HepG2 (cell line): ENCODE measurements around the gene FHIP1B. TPM values are rescaled to one million over a fixed set of nuclear protein-coding genes. Genes with fewer than 3 reads are reported as not detected.

ENCODE experiments used
- ATAC-seq: fragments of 200-7000 bp; cut with Tn5 transposase; 3 replicates; pipeline ENCODE4 v1.9.1; 2020; ENCODE audit warnings: mild to moderate bottlenecking, moderate library complexity
- BruUV-seq: library from RNA; stranded (reverse); fragments of 400-500 nt; replicated peaks from 2 replicates; lab custom pipeline; 2021; lab: Mats Ljungman, UMichigan
- CTCF ChIA-PET: fragments of 300-600 bp; formaldehyde crosslinking; extraction: SDS; loops from one replicate; lab custom pipeline; 2021; ENCODE audit warnings: low total read pairs, inconsistent platforms, low intra/inter-chr PET ratio; lab: Yijun Ruan, JAX
- POLR2A ChIA-PET: fragments of 350-600 bp; sonication (Branson Sonifier 250); formaldehyde crosslinking; loops from one replicate; lab custom pipeline; 2020; ENCODE audit warnings: antibody characterized with exemption, inconsistent platforms; lab: Yijun Ruan, JAX
- DNase-seq: peaks from one replicate; pipeline ENCODE4 v3.0.0-alpha.2; 2015; ENCODE audit warnings: low spot score
- FAIRE-seq: peaks from 3 replicates; lab custom pipeline; 2011; peaks lifted over from hg19 to GRCh38; lab: Jason Lieb, UNC
- H2AFZ ChIP-seq: one replicate; pipeline ENCODE4 v1.6.1; 2011; ENCODE audit warnings: low read length, inconsistent platforms
- H3K27ac ChIP-seq: fragments of 300-600 bp; 3 replicates; pipeline ENCODE4 v1.8.0; 2011; ENCODE audit warnings: mixed run types, mild to moderate bottlenecking, mixed read lengths, low read length, inconsistent platforms; ENCODE audit not compliant: insufficient read depth; ENCODE audit errors: extremely low read length
- H3K27me3 ChIP-seq, 2 experiments: fragments of 200-600 bp in 1 of 2; 2 replicates in 1 of 2; 3 replicates in 1 of 2; pipeline versions ENCODE4 v1.6.0 to v1.8.0; 2011; ENCODE audit warnings: low read length in 2 of 2, mild to moderate bottlenecking in 2 of 2, moderate library complexity in 2 of 2, inconsistent platforms in 1 of 2; ENCODE audit not compliant: insufficient read depth in 2 of 2, control insufficient read depth in 1 of 2
- H3K36me3 ChIP-seq, 2 experiments: fragments of 200-600 bp in 1 of 2; replicated peaks in 1 of 2; 2 replicates in 1 of 2; 3 replicates in 1 of 2; pipeline versions ENCODE4 v1.5.1 to v1.8.0; 2011; ENCODE audit warnings: low read length in 2 of 2, inconsistent platforms in 1 of 2; ENCODE audit not compliant: insufficient read depth in 2 of 2, control insufficient read depth in 1 of 2
- H3K4me1 ChIP-seq: 2 replicates; pipeline ENCODE4 v1.5.1; 2012; ENCODE audit warnings: low read length, inconsistent platforms; ENCODE audit not compliant: insufficient read depth
- H3K4me2 ChIP-seq: 2 replicates; pipeline ENCODE4 v1.6.0; 2011; ENCODE audit warnings: low read depth, low read length, inconsistent platforms
- H3K4me3 ChIP-seq, 3 experiments: fragments of 200-600 bp in 1 of 3; sonication (generic), shearing (Covaris generic) in 1 of 3; replicated peaks in 1 of 3; 2 replicates each; pipeline ENCODE4 v1.5.1; 2011 to 2016; ENCODE audit warnings: low read length in 3 of 3, inconsistent platforms in 2 of 3, low read depth in 2 of 3, mild to moderate bottlenecking in 2 of 3, control low read depth in 1 of 3, mixed read lengths in 1 of 3; ENCODE audit not compliant: insufficient read depth in 1 of 3
- H3K79me2 ChIP-seq: one replicate; pipeline ENCODE4 v1.6.1; 2011; ENCODE audit warnings: low read length, inconsistent platforms; ENCODE audit not compliant: insufficient read depth
- H3K9ac ChIP-seq: 2 replicates; pipeline ENCODE4 v1.6.0; 2011; ENCODE audit warnings: mild to moderate bottlenecking, low read depth, low read length, inconsistent platforms; ENCODE audit not compliant: insufficient read depth
- H3K9me3 ChIP-seq: 2 replicates; pipeline ENCODE4 v1.5.1; 2012; ENCODE audit warnings: mild to moderate bottlenecking, low read length
- H4K20me1 ChIP-seq: 2 replicates; pipeline ENCODE4 v1.6.0; 2011; ENCODE audit warnings: inconsistent platforms, mild to moderate bottlenecking, low read length, moderate library complexity; ENCODE audit not compliant: insufficient read depth
- ARNT ChIP-seq: fragments of 450-650 bp; IDR thresholded peaks from 2 replicates; pipeline ENCODE4 v1.6.1; 2017
- ELF3 ChIP-seq: IDR thresholded peaks from 2 replicates; pipeline ENCODE4 v1.6.1; 2016; ENCODE audit warnings: missing genetic modification reagents, missing compliant biosample characterization
- GABPB1 ChIP-seq: IDR thresholded peaks from 2 replicates; pipeline ENCODE4 v1.6.1; 2016; ENCODE audit warnings: mild to moderate bottlenecking, missing genetic modification reagents, moderate library complexity, missing compliant biosample characterization
- HMGA1 ChIP-seq: sonication (generic); formaldehyde crosslinking; conservative IDR thresholded peaks from 2 replicates; pipeline ENCODE4 v1.4.0; 2020; ENCODE audit warnings: missing genetic modification reagents
- HNF4A ChIP-seq: sonication (generic); formaldehyde crosslinking; IDR thresholded peaks from 2 replicates; pipeline ENCODE4 v1.4.0; 2020; ENCODE audit warnings: missing genetic modification reagents
- HNF4G ChIP-seq, 2 experiments: sonication (generic) in 1 of 2; formaldehyde crosslinking in 1 of 2; IDR thresholded peaks; 2 replicates each; pipeline versions ENCODE4 v1.4.0 to v1.6.1; 2011 to 2020; ENCODE audit warnings: borderline replicate concordance in 2 of 2, low read depth in 2 of 2, mild to moderate bottlenecking in 2 of 2, low read length in 1 of 2, missing genetic modification reagents in 1 of 2, moderate library complexity in 1 of 2
- NCOR1 ChIP-seq: fragments of 200-600 bp; sonication (generic); IDR thresholded peaks from 2 replicates; pipeline ENCODE4 v1.7.0; 2017; ENCODE audit warnings: antibody characterized with exemption, low read length, borderline replicate concordance
- RARA ChIP-seq: IDR thresholded peaks from 2 replicates; pipeline ENCODE4 v1.6.1; 2016; ENCODE audit warnings: missing genetic modification reagents, missing compliant biosample characterization
- TEAD3 ChIP-seq: optimal IDR thresholded peaks from 2 replicates; pipeline ENCODE3; 2016; ENCODE audit warnings: borderline replicate concordance
- ZNF367 ChIP-seq: sonication (generic); formaldehyde crosslinking; IDR thresholded peaks from 2 replicates; pipeline ENCODE4 v1.4.0; 2020; ENCODE audit warnings: missing genetic modification reagents, borderline replicate concordance
- WGBS: methylation state at CpG from one replicate; pipeline ENCODE4 v1.1.6; 2017; ENCODE audit warnings: low lambda C conversion rate; 5-methylcytosine and 5-hydroxymethylcytosine counted together
- in situ Hi-C: cut with HindIII; loops from 2 replicates; pipeline ENCODE4 v1.10.0; 2017; ENCODE audit warnings: low pct_unique_long_range_greater_than_20kb; ENCODE audit not compliant: extremely low pct_ligation_motif_present
- intact Hi-C: fragments of 100-400 bp; cut with micrococcal nuclease; formaldehyde crosslinking; loops from one replicate; pipeline ENCODE4 v1.10.0; 2022; ENCODE audit not compliant: unreplicated experiment
- polyA plus RNA-seq, 8 experiments: library from polyadenylated mRNA; depleted of rRNA in 3 of 8; stranded (reverse) in 7 of 8; unstranded in 1 of 8; fragments of >200 nt; fragmentation: Illumina TruSeq in 4 of 8; extraction: Trizol in 4 of 8; gene quantifications; 2 replicates each; pipeline versions ENCODE4 v1.2.1 to v1.2.3, GENCODE V29; 2011 to 2016; ENCODE audit warnings: low read depth in 4 of 8, missing spikeins in 1 of 8, mixed read lengths in 1 of 8; ENCODE audit not compliant: insufficient read depth in 1 of 8
- total RNA-seq, 5 experiments: library from RNA; depleted of rRNA; stranded (reverse); fragments of >200 nt; fragmentation: Illumina TruSeq; extraction: Trizol; gene quantifications; 2 replicates each; pipeline ENCODE4 v1.2.3, GENCODE V29; 2016; ENCODE audit warnings: low read depth in 1 of 5
- TF ChIP-seq, protein P1 (sequence below): sonication (generic); formaldehyde crosslinking; conservative IDR thresholded peaks from 2 replicates; pipeline ENCODE4 v1.4.0; 2020; ENCODE audit warnings: mild to moderate bottlenecking, missing genetic modification reagents, moderate library complexity
- TF ChIP-seq, protein P2 (sequence below): sonication (generic); formaldehyde crosslinking; IDR thresholded peaks from 2 replicates; pipeline ENCODE4 v1.5.0; 2020; ENCODE audit warnings: missing genetic modification reagents
- TF ChIP-seq, protein P3 (sequence below), 2 experiments: sonication (generic) in 1 of 2; formaldehyde crosslinking in 1 of 2; IDR thresholded peaks; 2 replicates each; pipeline versions ENCODE4 v1.4.0 to v1.6.1; 2018 to 2020; ENCODE audit warnings: missing genetic modification reagents in 2 of 2, borderline replicate concordance in 1 of 2, low read depth in 1 of 2, mild to moderate bottlenecking in 1 of 2, missing biosample characterization in 1 of 2
- TF ChIP-seq, protein P4 (sequence below): sonication (generic); formaldehyde crosslinking; IDR thresholded peaks from 2 replicates; pipeline ENCODE4 v1.4.0; 2020; ENCODE audit warnings: missing genetic modification reagents

FHIP1B gene
- total and polyA plus RNA-seq, 2 of the 13 experiments (the other 11 are each of a cell fraction or from before 2014, with no cell fraction given): 14.1 to 18.6 TPM

DNA sequence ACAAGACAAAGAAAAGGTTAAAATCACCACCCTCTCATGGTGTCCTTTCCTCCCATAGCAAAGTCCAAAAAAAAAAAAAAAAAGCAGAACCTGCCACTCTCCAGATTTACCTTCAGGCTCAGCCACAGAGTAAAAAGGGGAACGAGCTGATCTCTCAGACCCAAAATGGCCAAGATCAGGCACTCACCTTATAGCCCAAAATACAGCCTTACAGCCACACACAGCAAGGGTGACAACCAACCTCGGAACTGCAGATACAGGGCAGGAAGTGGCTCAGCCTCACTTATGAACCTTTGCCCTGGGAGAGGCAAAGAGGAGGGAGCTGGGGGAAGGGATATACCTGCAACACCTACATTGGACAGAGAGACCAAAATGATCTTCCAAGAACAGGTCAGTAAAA, 4.5 kb downstream of the FHIP1B start:
- Histone ChIP-seq H3K36me3 (no peaks in the 10 kb centered on the region; a peak in 1 of 5 replicates), H3K9me3 (no peaks in the 10 kb centered on the region), H3K27me3 (no peaks in the 10 kb centered on the region; a peak in 1 of 5 replicates), H3K4me1 (peaks cover 34% of the 10 kb centered on the region), H4K20me1 (no peaks in the 10 kb centered on the region), H3K79me2 (peaks cover 49% of the 10 kb centered on the region), H3K4me2 (peak overlapping the region; percentile 66), H3K27ac (peak overlapping the region; percentile 21), H3K4me3 (peak overlapping the region in 2 of 3 experiments; percentile 4 to 18; a peak in 1 of 6 replicates), H2AFZ (no peak overlapping the region), H3K9ac (no peak overlapping the region)
- WGBS: 6% methylated on average over 2 of the region's 2 CpGs
- ChIA-PET CTCF (no interaction called here), POLR2A (no interaction called here)
- ATAC-seq (no peak; the same call in 2 of the 3 replicates), FAIRE-seq (peak; percentile 34), DNase-seq (peak; percentile 29)
- BruUV-seq: no TSS peak
- in situ Hi-C loops (no loop called here), intact Hi-C loops (loop anchor here (10.0 kb wide), 1 partner anchor 255 kb away; the partner anchor contains the start of genes ARFIP2 and TIMM10B)
- TF ChIP-seq ELF3 (CRISPR knock-in tag) (peak; percentile 41; the same call in 1 of the 2 replicates), HMGA1 (no peak), NCOR1 (0 out of 2 replicates have a peak, but pooled peaks have one; percentile 26), HNF4G (IDR thresholded peaks at IDR 0.05; ENCODE audit: borderline replicate concordance, low read depth, low read length) (peak; percentile 41; the same call in 1 of the 2 replicates), HNF4G (CRISPR knock-in tag; IDR thresholded peaks at IDR 0.05; ENCODE audit: borderline replicate concordance, low read depth) (no peak), GABPB1 (CRISPR knock-in tag) (peak; percentile 23; the same call in 1 of the 2 replicates), ZNF367 (CRISPR knock-in tag) (no peak), TEAD3 (CRISPR knock-in tag) (no peak), RARA (CRISPR knock-in tag) (0 out of 2 replicates have a peak, but pooled peaks have one; percentile 10), ARNT (no peak), HNF4A (CRISPR knock-in tag) (peak; percentile 64)
- TF ChIP-seq, protein P1, sequence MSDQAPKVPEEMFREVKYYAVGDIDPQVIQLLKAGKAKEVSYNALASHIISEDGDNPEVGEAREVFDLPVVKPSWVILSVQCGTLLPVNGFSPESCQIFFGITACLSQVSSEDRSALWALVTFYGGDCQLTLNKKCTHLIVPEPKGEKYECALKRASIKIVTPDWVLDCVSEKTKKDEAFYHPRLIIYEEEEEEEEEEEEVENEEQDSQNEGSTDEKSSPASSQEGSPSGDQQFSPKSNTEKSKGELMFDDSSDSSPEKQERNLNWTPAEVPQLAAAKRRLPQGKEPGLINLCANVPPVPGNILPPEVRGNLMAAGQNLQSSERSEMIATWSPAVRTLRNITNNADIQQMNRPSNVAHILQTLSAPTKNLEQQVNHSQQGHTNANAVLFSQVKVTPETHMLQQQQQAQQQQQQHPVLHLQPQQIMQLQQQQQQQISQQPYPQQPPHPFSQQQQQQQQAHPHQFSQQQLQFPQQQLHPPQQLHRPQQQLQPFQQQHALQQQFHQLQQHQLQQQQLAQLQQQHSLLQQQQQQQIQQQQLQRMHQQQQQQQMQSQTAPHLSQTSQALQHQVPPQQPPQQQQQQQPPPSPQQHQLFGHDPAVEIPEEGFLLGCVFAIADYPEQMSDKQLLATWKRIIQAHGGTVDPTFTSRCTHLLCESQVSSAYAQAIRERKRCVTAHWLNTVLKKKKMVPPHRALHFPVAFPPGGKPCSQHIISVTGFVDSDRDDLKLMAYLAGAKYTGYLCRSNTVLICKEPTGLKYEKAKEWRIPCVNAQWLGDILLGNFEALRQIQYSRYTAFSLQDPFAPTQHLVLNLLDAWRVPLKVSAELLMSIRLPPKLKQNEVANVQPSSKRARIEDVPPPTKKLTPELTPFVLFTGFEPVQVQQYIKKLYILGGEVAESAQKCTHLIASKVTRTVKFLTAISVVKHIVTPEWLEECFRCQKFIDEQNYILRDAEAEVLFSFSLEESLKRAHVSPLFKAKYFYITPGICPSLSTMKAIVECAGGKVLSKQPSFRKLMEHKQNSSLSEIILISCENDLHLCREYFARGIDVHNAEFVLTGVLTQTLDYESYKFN (CRISPR knock-in tag): 0 out of 2 replicates have a peak, but pooled peaks have one; percentile 23
- TF ChIP-seq, protein P2, sequence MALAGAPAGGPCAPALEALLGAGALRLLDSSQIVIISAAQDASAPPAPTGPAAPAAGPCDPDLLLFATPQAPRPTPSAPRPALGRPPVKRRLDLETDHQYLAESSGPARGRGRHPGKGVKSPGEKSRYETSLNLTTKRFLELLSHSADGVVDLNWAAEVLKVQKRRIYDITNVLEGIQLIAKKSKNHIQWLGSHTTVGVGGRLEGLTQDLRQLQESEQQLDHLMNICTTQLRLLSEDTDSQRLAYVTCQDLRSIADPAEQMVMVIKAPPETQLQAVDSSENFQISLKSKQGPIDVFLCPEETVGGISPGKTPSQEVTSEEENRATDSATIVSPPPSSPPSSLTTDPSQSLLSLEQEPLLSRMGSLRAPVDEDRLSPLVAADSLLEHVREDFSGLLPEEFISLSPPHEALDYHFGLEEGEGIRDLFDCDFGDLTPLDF: no peak
- TF ChIP-seq, protein P3, sequence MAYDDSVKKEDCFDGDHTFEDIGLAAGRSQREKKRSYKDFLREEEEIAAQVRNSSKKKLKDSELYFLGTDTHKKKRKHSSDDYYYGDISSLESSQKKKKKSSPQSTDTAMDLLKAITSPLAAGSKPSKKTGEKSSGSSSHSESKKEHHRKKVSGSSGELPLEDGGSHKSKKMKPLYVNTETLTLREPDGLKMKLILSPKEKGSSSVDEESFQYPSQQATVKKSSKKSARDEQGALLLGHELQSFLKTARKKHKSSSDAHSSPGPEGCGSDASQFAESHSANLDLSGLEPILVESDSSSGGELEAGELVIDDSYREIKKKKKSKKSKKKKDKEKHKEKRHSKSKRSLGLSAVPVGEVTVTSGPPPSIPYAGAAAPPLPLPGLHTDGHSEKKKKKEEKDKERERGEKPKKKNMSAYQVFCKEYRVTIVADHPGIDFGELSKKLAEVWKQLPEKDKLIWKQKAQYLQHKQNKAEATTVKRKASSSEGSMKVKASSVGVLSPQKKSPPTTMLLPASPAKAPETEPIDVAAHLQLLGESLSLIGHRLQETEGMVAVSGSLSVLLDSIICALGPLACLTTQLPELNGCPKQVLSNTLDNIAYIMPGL (CRISPR knock-in tag; IDR thresholded peaks at IDR 0.05; ENCODE audit: borderline replicate concordance in 1 of 2, low read depth in 1 of 2): no peak
- TF ChIP-seq, protein P4, sequence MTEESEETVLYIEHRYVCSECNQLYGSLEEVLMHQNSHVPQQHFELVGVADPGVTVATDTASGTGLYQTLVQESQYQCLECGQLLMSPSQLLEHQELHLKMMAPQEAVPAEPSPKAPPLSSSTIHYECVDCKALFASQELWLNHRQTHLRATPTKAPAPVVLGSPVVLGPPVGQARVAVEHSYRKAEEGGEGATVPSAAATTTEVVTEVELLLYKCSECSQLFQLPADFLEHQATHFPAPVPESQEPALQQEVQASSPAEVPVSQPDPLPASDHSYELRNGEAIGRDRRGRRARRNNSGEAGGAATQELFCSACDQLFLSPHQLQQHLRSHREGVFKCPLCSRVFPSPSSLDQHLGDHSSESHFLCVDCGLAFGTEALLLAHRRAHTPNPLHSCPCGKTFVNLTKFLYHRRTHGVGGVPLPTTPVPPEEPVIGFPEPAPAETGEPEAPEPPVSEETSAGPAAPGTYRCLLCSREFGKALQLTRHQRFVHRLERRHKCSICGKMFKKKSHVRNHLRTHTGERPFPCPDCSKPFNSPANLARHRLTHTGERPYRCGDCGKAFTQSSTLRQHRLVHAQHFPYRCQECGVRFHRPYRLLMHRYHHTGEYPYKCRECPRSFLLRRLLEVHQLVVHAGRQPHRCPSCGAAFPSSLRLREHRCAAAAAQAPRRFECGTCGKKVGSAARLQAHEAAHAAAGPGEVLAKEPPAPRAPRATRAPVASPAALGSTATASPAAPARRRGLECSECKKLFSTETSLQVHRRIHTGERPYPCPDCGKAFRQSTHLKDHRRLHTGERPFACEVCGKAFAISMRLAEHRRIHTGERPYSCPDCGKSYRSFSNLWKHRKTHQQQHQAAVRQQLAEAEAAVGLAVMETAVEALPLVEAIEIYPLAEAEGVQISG: 0 out of 2 replicates have a peak, but pooled peaks have one; percentile 16
